Lower lobe of right lung (tissue), 2 donors: ENCODE data around the gene CLSTN2. TPM values are rescaled to one million over a fixed set of nuclear protein-coding genes. Genes with fewer than 3 reads are reported as not detected.
"Not testable (repeated sequence)": the region's sequence is repeated elsewhere in the genome, so short reads cannot be mapped to it uniquely, and the experiment has no call there.

Experiments used
- ATAC-seq, 2 donors: fragments of 200-7000 bp; cut with Tn5 transposase; one replicate each; pipeline ENCODE4 v1.9.1; 2020 to 2022; ENCODE audit warnings: mild to moderate bottlenecking in 2 of 2, moderate library complexity in 2 of 2
- DNase-seq: peaks from one replicate; pipeline ENCODE4 v3.0.0-alpha.2; 2020
- H3K27ac ChIP-seq: fragments of 200-600 bp; one replicate; pipeline ENCODE4 v1.8.0; 2022
- H3K27me3 ChIP-seq: fragments of 200-600 bp; one replicate; pipeline ENCODE4 v1.8.0; 2022; ENCODE audit warnings: low read depth
- H3K36me3 ChIP-seq: fragments of 200-600 bp; one replicate; pipeline ENCODE4 v1.8.0; 2022; ENCODE audit warnings: mild to moderate bottlenecking
- H3K4me1 ChIP-seq: fragments of 200-600 bp; one replicate; pipeline ENCODE4 v1.8.0; 2022
- H3K4me3 ChIP-seq: fragments of 200-600 bp; one replicate; pipeline ENCODE4 v1.8.0; 2022; ENCODE audit warnings: mild to moderate bottlenecking
- H3K9me3 ChIP-seq: fragments of 200-600 bp; one replicate; pipeline ENCODE4 v1.8.0; 2022
- CTCF ChIP-seq: fragments of 200-600 bp; IDR thresholded peaks from one replicate; pipeline ENCODE4 v1.8.0; 2022; ENCODE audit warnings: antibody characterized with exemption, mild to moderate bottlenecking
- intact Hi-C: fragments of 100-400 bp; cut with DNase I; formaldehyde crosslinking; loops from one replicate; pipeline ENCODE4 v1.11.0; 2022
- total RNA-seq: library from RNA; stranded (reverse); fragmentation: NEBNext Ultra II Directional; extraction: Animal tissue kit (Norgen Biotek cat#: 25700); gene quantifications from one replicate; pipeline ENCODE4 v1.2.1, GENCODE V29; 2021
- donor health status: DM: no; HTN: yes; CAD: no; lungs with severe emphysema.

The CLSTN2 gene
- total RNA-seq, 1 donor from 2014 or later = 4.5 TPM

GRCh38 chr3:140420621-140421357, 485.8 kb downstream of the CLSTN2 start:
- peak; percentile 81 to 83 for ATAC-seq
- no peak for DNase-seq
- peaks cover 11% of the 10 kb centered on the region for H3K4me1 ChIP-seq
- no peak overlapping the region for H3K27ac ChIP-seq
- intact Hi-C loops = no loop called here
- no peak for TF ChIP-seq CTCF
- H3K27me3 ChIP-seq = no peaks in the 10 kb centered on the region
- no peaks in the 10 kb centered on the region for H3K36me3 ChIP-seq
- H3K4me3 ChIP-seq = no peak overlapping the region
- no peaks in the 10 kb centered on the region for H3K9me3 ChIP-seq

- no peaks in the 10 kb centered on the region for H3K9me3 ChIP-seq
- intact Hi-C loops = no loop called here
Measured at GRCh38 chr3:140421884-140422283, 486.9 kb downstream of the CLSTN2 start.

GRCh38 chr3:140423146-140423545, 488.2 kb downstream of the CLSTN2 start:
- no peak overlapping the region for H3K4me3 ChIP-seq
- ATAC-seq (no peak), DNase-seq (no peak)
- TF ChIP-seq CTCF = no peak
- H3K27ac ChIP-seq = no peak overlapping the region
- peaks cover 11% of the 10 kb centered on the region for H3K4me1 ChIP-seq
- H3K27me3 ChIP-seq = no peaks in the 10 kb centered on the region
- H3K9me3 ChIP-seq = no peaks in the 10 kb centered on the region
- no peaks in the 10 kb centered on the region for H3K36me3 ChIP-seq
- intact Hi-C loops = no loop called here

More at GRCh38 chr3:140421884-140422283, 486.9 kb downstream of the CLSTN2 start:
- TF ChIP-seq CTCF = no peak
- Histone ChIP-seq H3K4me3 (no peak overlapping the region), H3K27ac (no peak overlapping the region), H3K36me3 (no peaks in the 10 kb centered on the region), H3K27me3 (no peaks in the 10 kb centered on the region), H3K4me1 (peaks cover 11% of the 10 kb centered on the region)
- no peak for DNase-seq
- ATAC-seq = no peak

- DNase-seq, H3K27ac ChIP-seq, H3K9me3 ChIP-seq, H3K36me3 ChIP-seq, H3K27me3 ChIP-seq, H3K4me3 ChIP-seq, intact Hi-C loops, ATAC-seq: not testable (repeated sequence)
- H3K4me1 ChIP-seq = peaks cover 11% of the 10 kb centered on the region
Measured at GRCh38 chr3:140423574-140423973, 488.6 kb downstream of the CLSTN2 start.

GRCh38 chr3:140424211-140424610, 489.2 kb downstream of the CLSTN2 start:
- intact Hi-C loops = no loop called here
- ATAC-seq = peak in 1 of 2 donors; percentile 7
- Histone ChIP-seq H3K27me3 (no peaks in the 10 kb centered on the region), H3K9me3 (no peaks in the 10 kb centered on the region), H3K4me3 (no peak overlapping the region), H3K27ac (no peak overlapping the region), H3K36me3 (no peaks in the 10 kb centered on the region), H3K4me1 (peaks cover 11% of the 10 kb centered on the region)
- no peak for TF ChIP-seq CTCF
- no peak for DNase-seq

- Histone ChIP-seq H3K27me3 (no peaks in the 10 kb centered on the region), H3K4me1 (peaks cover 11% of the 10 kb centered on the region), H3K9me3 (no peaks in the 10 kb centered on the region), H3K27ac (no peak overlapping the region), H3K4me3 (no peak overlapping the region), H3K36me3 (no peaks in the 10 kb centered on the region)
- TF ChIP-seq CTCF = no peak
- no peak for DNase-seq
- intact Hi-C loops = no loop called here
- no peak for ATAC-seq
Measured at GRCh38 chr3:140424726-140425125, 489.7 kb downstream of the CLSTN2 start.
